Effector memory CD4-positive, alpha-beta T cell (primary cell): ENCODE results near the gene MFSD12.

ENCODE experiments used
- DNase-seq, 3 donors: peaks; one replicate each; pipeline ENCODE4 v3.0.0-alpha.2; 2020
- H3K27ac ChIP-seq: 2 replicates; pipeline ENCODE4 v1.7.0; 2013; ENCODE audit warnings: mild to moderate bottlenecking, low read length, moderate library complexity; ENCODE audit not compliant: insufficient read depth, poor library complexity, severe bottlenecking
- H3K27me3 ChIP-seq: replicated peaks from 2 replicates; pipeline ENCODE4 v1.7.0; 2013; ENCODE audit warnings: mild to moderate bottlenecking, low read length; ENCODE audit not compliant: insufficient read depth, control insufficient read depth, poor library complexity, severe bottlenecking
- H3K36me3 ChIP-seq: 2 replicates; pipeline ENCODE4 v1.7.0; 2013; ENCODE audit warnings: mild to moderate bottlenecking, low read length, moderate library complexity; ENCODE audit not compliant: control insufficient read depth, insufficient read depth
- H3K4me1 ChIP-seq: 2 replicates; pipeline ENCODE4 v1.7.0; 2013; ENCODE audit warnings: low read length, mild to moderate bottlenecking; ENCODE audit not compliant: control insufficient read depth, insufficient read depth, poor library complexity, severe bottlenecking
- H3K4me3 ChIP-seq: 2 replicates; pipeline ENCODE4 v1.7.0; 2013; ENCODE audit warnings: low read length, low read depth, mild to moderate bottlenecking; ENCODE audit not compliant: insufficient read depth, poor library complexity, severe bottlenecking
- H3K9me3 ChIP-seq: 2 replicates; pipeline ENCODE4 v1.7.0; 2013; ENCODE audit warnings: mild to moderate bottlenecking, low read length, moderate library complexity; ENCODE audit not compliant: control insufficient read depth

Gene MFSD12

GRCh38 chr19:3499738-3500428, 57.5 kb downstream of the MFSD12 start:
- Histone ChIP-seq H3K27me3 (no peaks in the 10 kb centered on the region), H3K4me3 (peak overlapping the region; percentile 82), H3K4me1 (peaks cover 6% of the 10 kb centered on the region), H3K9me3 (no peaks in the 10 kb centered on the region), H3K27ac (peak overlapping the region; percentile 90), H3K36me3 (peaks cover 4% of the 10 kb centered on the region)
- no peak for DNase-seq

- H3K36me3 ChIP-seq = peaks cover 5% of the 10 kb centered on the region
- DNase-seq = no peak
- no peaks in the 10 kb centered on the region for H3K27me3 ChIP-seq
- H3K4me1 ChIP-seq = peaks cover 6% of the 10 kb centered on the region
- H3K4me3 ChIP-seq = no peak overlapping the region
- no peaks in the 10 kb centered on the region for H3K9me3 ChIP-seq
- no peak overlapping the region for H3K27ac ChIP-seq
Measured at GRCh38 chr19:3497757-3498520, 59.4 kb downstream of the MFSD12 start.

- Histone ChIP-seq H3K36me3 (peaks cover 18% of the 10 kb centered on the region), H3K27ac (no peak overlapping the region), H3K27me3 (no peaks in the 10 kb centered on the region), H3K4me3 (no peak overlapping the region), H3K9me3 (no peaks in the 10 kb centered on the region), H3K4me1 (peaks cover 6% of the 10 kb centered on the region)
- no peak for DNase-seq
Measured at GRCh38 chr19:3496392-3497273, 60.8 kb downstream of the MFSD12 start.

GRCh38 chr19:3494559-3494958, 62.8 kb downstream of the MFSD12 start:
- Histone ChIP-seq H3K27me3 (no peaks in the 10 kb centered on the region), H3K4me1 (no peaks in the 10 kb centered on the region), H3K4me3 (no peak overlapping the region), H3K9me3 (no peaks in the 10 kb centered on the region), H3K36me3 (peaks cover 27% of the 10 kb centered on the region), H3K27ac (no peak overlapping the region)
- no peak for DNase-seq
